Panc1 (cell line): Measurements from ENCODE around the gene NTNG1.

Source experiments
- POLR2AphosphoS5 ChIP-seq: IDR thresholded peaks from 2 replicates; pipeline ENCODE4 v1.6.1; 2012; ENCODE audit warnings: mild to moderate bottlenecking, low read depth, low read length, moderate library complexity
- SIN3A ChIP-seq: IDR thresholded peaks from 2 replicates; pipeline ENCODE4 v1.6.1; 2012; ENCODE audit warnings: low read depth, mild to moderate bottlenecking, low read length, moderate library complexity, borderline replicate concordance; ENCODE audit not compliant: insufficient read depth
- TCF7L2 ChIP-seq: IDR thresholded peaks from 2 replicates; pipeline ENCODE4 v1.6.1; 2011; ENCODE audit warnings: mild to moderate bottlenecking, low read depth, low read length, inconsistent platforms
- TF ChIP-seq, protein P1 (sequence below): fragments of 450-650 bp; IDR thresholded peaks from 2 replicates; pipeline ENCODE4 v1.5.1; 2017; ENCODE audit warnings: mild to moderate bottlenecking
- TF ChIP-seq, protein P2 (sequence below), 2 experiments: IDR thresholded peaks; 2 replicates each; pipeline ENCODE4 v1.6.1; 2011 to 2012; ENCODE audit warnings: low read depth in 2 of 2, control low read depth in 1 of 2, low read length in 1 of 2, mild to moderate bottlenecking in 1 of 2, moderate library complexity in 1 of 2; ENCODE audit not compliant: insufficient read depth in 1 of 2

DNA sequence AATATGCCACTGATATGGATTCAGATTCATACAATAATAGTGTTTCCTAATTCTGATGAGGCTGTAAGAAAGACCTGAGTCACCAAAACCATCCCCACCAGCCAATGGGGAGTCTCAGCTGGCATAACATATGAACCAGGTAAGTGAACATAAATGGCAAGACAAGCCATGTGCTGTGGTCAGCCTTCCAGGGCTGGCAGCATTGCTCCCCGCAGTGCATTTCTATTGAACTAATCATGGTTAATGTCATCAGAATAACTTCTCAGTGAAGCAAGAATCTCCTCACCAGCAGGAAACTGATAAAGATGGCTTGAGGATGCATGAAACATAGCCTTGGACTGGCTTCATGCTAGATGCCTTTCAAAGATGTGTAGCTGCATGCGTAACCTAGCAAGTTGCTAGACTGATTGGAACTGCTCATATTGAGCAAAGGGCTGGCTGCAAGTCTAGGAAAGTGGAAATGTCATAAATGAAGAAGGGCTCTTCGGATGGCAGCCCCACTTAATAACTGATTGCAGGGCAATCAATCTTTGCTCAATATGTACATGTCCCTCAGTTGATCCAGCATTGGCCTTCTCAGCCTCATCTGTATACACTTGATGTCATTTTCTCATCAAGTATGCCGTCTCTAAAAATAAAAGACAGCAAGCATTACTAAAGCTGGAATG lies 88.0 kb downstream of the NTNG1 start:
- TF ChIP-seq, protein P1, sequence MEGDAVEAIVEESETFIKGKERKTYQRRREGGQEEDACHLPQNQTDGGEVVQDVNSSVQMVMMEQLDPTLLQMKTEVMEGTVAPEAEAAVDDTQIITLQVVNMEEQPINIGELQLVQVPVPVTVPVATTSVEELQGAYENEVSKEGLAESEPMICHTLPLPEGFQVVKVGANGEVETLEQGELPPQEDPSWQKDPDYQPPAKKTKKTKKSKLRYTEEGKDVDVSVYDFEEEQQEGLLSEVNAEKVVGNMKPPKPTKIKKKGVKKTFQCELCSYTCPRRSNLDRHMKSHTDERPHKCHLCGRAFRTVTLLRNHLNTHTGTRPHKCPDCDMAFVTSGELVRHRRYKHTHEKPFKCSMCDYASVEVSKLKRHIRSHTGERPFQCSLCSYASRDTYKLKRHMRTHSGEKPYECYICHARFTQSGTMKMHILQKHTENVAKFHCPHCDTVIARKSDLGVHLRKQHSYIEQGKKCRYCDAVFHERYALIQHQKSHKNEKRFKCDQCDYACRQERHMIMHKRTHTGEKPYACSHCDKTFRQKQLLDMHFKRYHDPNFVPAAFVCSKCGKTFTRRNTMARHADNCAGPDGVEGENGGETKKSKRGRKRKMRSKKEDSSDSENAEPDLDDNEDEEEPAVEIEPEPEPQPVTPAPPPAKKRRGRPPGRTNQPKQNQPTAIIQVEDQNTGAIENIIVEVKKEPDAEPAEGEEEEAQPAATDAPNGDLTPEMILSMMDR: no peak
- no peak for TF ChIP-seq POLR2AphosphoS5
- TF ChIP-seq, protein P2, sequence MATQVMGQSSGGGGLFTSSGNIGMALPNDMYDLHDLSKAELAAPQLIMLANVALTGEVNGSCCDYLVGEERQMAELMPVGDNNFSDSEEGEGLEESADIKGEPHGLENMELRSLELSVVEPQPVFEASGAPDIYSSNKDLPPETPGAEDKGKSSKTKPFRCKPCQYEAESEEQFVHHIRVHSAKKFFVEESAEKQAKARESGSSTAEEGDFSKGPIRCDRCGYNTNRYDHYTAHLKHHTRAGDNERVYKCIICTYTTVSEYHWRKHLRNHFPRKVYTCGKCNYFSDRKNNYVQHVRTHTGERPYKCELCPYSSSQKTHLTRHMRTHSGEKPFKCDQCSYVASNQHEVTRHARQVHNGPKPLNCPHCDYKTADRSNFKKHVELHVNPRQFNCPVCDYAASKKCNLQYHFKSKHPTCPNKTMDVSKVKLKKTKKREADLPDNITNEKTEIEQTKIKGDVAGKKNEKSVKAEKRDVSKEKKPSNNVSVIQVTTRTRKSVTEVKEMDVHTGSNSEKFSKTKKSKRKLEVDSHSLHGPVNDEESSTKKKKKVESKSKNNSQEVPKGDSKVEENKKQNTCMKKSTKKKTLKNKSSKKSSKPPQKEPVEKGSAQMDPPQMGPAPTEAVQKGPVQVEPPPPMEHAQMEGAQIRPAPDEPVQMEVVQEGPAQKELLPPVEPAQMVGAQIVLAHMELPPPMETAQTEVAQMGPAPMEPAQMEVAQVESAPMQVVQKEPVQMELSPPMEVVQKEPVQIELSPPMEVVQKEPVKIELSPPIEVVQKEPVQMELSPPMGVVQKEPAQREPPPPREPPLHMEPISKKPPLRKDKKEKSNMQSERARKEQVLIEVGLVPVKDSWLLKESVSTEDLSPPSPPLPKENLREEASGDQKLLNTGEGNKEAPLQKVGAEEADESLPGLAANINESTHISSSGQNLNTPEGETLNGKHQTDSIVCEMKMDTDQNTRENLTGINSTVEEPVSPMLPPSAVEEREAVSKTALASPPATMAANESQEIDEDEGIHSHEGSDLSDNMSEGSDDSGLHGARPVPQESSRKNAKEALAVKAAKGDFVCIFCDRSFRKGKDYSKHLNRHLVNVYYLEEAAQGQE (IDR thresholded peaks at IDR 0.05; ENCODE audit: insufficient read depth in 1 of 2, low read depth in 2 of 2, low read length in 1 of 2): no peak
- TF ChIP-seq SIN3A: no peak
- no peak for TF ChIP-seq TCF7L2
